GM23338 (cell line): Measurements from ENCODE around the gene GAB2. TPM values are rescaled to one million over a fixed set of nuclear protein-coding genes. Genes with fewer than 3 reads are reported as not detected.

Source experiments
- ATAC-seq: fragments of 200-7000 bp; cut with Tn5 transposase; 3 replicates; pipeline ENCODE4 v1.9.1; 2020
- DNase-seq: peaks from one replicate; pipeline ENCODE4 v3.0.0-alpha.2; 2015; ENCODE audit warnings: low spot score
- H2AFZ ChIP-seq: fragments of 200-600 bp; sonication (generic); 2 replicates; pipeline ENCODE4 v1.8.0; 2016; ENCODE audit warnings: antibody characterized with exemption, mild to moderate bottlenecking, moderate library complexity
- H3F3A ChIP-seq: fragments of 200-600 bp; sonication (generic); replicated peaks from 2 replicates; pipeline ENCODE4 v1.8.0; 2017; ENCODE audit warnings: antibody characterized with exemption, mixed run types, low read depth
- H3K27ac ChIP-seq: fragments of 200-600 bp; sonication (generic); 2 replicates; pipeline ENCODE4 v1.6.1; 2016; ENCODE audit warnings: low read depth
- H3K27me3 ChIP-seq: fragments of 200-600 bp; sonication (generic); 2 replicates; pipeline ENCODE4 v1.8.0; 2016; ENCODE audit warnings: mild to moderate bottlenecking, mixed run types, moderate library complexity; ENCODE audit not compliant: insufficient read depth
- H3K36me3 ChIP-seq: fragments of 200-600 bp; sonication (generic); 2 replicates; pipeline ENCODE4 v1.8.0; 2016; ENCODE audit warnings: mild to moderate bottlenecking; ENCODE audit not compliant: insufficient read depth
- H3K4me1 ChIP-seq: fragments of 200-600 bp; sonication (generic); 2 replicates; pipeline ENCODE4 v1.8.0; 2016; ENCODE audit warnings: mild to moderate bottlenecking, moderate library complexity; ENCODE audit not compliant: insufficient read depth
- H3K4me2 ChIP-seq: fragments of 200-600 bp; sonication (generic); 2 replicates; pipeline ENCODE4 v1.7.1; 2017; ENCODE audit warnings: mixed run types
- H3K4me3 ChIP-seq: fragments of 200-600 bp; sonication (generic); 2 replicates; pipeline ENCODE4 v1.6.1; 2016; ENCODE audit warnings: mixed run types
- H3K79me2 ChIP-seq: fragments of 200-600 bp; sonication (generic); replicated peaks from 2 replicates; pipeline ENCODE4 v1.8.0; 2017; ENCODE audit warnings: mild to moderate bottlenecking; ENCODE audit not compliant: insufficient read depth
- H3K9me2 ChIP-seq: fragments of 200-600 bp; sonication (generic); 2 replicates; pipeline ENCODE4 v1.8.0; 2017; ENCODE audit not compliant: insufficient read depth
- H4K20me1 ChIP-seq: fragments of 200-600 bp; sonication (generic); replicated peaks from 2 replicates; pipeline ENCODE4 v1.8.0; 2017; ENCODE audit warnings: mild to moderate bottlenecking; ENCODE audit not compliant: insufficient read depth
- H3K27ac Mint-ChIP-seq: 2 replicates; pipeline ENCODE4 v1.8.0; 2020; ENCODE audit warnings: inconsistent platforms, mild to moderate bottlenecking, moderate library complexity, mixed read lengths
- H3K27me3 Mint-ChIP-seq: 3 replicates; pipeline ENCODE4 v1.8.0; 2022; ENCODE audit warnings: low read depth, mild to moderate bottlenecking, moderate library complexity, mixed read lengths, inconsistent platforms; ENCODE audit not compliant: insufficient read depth, poor library complexity
- H3K36me3 Mint-ChIP-seq: 3 replicates; pipeline ENCODE4 v1.8.0; 2021; ENCODE audit warnings: low read depth, mild to moderate bottlenecking, inconsistent platforms, moderate library complexity, mixed read lengths
- H3K4me1 Mint-ChIP-seq: 3 replicates; pipeline ENCODE4 v1.8.0; 2020; ENCODE audit warnings: mild to moderate bottlenecking, inconsistent platforms, mixed read lengths
- H3K4me3 Mint-ChIP-seq: 3 replicates; pipeline ENCODE4 v1.8.0; 2021; ENCODE audit warnings: moderate library complexity, mild to moderate bottlenecking, inconsistent platforms, mixed read lengths
- H3K9me3 Mint-ChIP-seq: 3 replicates; pipeline ENCODE4 v1.8.0; 2020; ENCODE audit warnings: moderate library complexity, mild to moderate bottlenecking, inconsistent platforms, mixed read lengths
- CREB1 ChIP-seq: fragments of 250-450 bp; sonication (Bioruptor Pico); IDR thresholded peaks from 2 replicates; pipeline ENCODE4 v1.5.0; 2020; ENCODE audit warnings: low read depth, mild to moderate bottlenecking, moderate library complexity
- EZH2 ChIP-seq: fragments of 200-600 bp; sonication (generic); IDR thresholded peaks from one replicate; pipeline ENCODE4 v1.8.0; 2017; ENCODE audit warnings: antibody characterized with exemption, mild to moderate bottlenecking, low read depth; ENCODE audit not compliant: unreplicated experiment
- EZH2phosphoT487 ChIP-seq: fragments of 200-600 bp; sonication (generic); IDR thresholded peaks from one replicate; pipeline ENCODE4 v1.8.1; 2018; ENCODE audit warnings: antibody characterized with exemption; ENCODE audit not compliant: unreplicated experiment
- JUNB ChIP-seq: IDR thresholded peaks from one replicate; pipeline ENCODE4 v1.6.1; 2016; ENCODE audit warnings: antibody characterized with exemption; ENCODE audit not compliant: unreplicated experiment
- NANOG ChIP-seq: IDR thresholded peaks from 2 replicates; pipeline ENCODE4 v1.6.1; 2016; ENCODE audit warnings: antibody characterized with exemption, borderline replicate concordance
- POLR2AphosphoS5 ChIP-seq: IDR thresholded peaks from 2 replicates; pipeline ENCODE4 v1.6.1; 2016; ENCODE audit warnings: antibody characterized with exemption, low read depth
- REST ChIP-seq: IDR thresholded peaks from one replicate; pipeline ENCODE4 v1.6.1; 2018; ENCODE audit warnings: antibody characterized with exemption; ENCODE audit not compliant: unreplicated experiment
- STAT1 ChIP-seq: IDR thresholded peaks from one replicate; pipeline ENCODE4 v1.6.1; 2016; ENCODE audit warnings: antibody characterized with exemption; ENCODE audit not compliant: unreplicated experiment
- ZNF114 ChIP-seq: fragments of 250-450 bp; sonication (Bioruptor Pico); IDR thresholded peaks from 2 replicates; pipeline ENCODE4 v1.5.0; 2020; ENCODE audit warnings: mild to moderate bottlenecking, moderate library complexity
- ZNF462 ChIP-seq: fragments of 250-450 bp; sonication (Bioruptor Pico); IDR thresholded peaks from 2 replicates; pipeline ENCODE4 v1.5.0; 2020; ENCODE audit warnings: mild to moderate bottlenecking, moderate library complexity
- polyA plus RNA-seq: library from polyadenylated mRNA; unstranded; fragments of >200 nt; fragmentation: Nextera tagmentation; extraction: Ambion mirVana; gene quantifications from 2 replicates; pipeline ENCODE4 v1.2.1, GENCODE V29; 2016
- total RNA-seq: library from RNA; depleted of rRNA; stranded (reverse); fragments of >200 nt; shearing (Covaris generic); gene quantifications from 2 replicates; pipeline ENCODE4 v1.2.3, GENCODE V29; 2014
- TF ChIP-seq, protein P1 (sequence below), 2 experiments: fragments of 200-600 bp in 1 of 2; sonication (generic) in 1 of 2; conservative IDR thresholded peaks; 2 replicates each; pipeline versions ENCODE4 v1.5.1 to v1.6.1; 2016 to 2017; ENCODE audit warnings: antibody characterized with exemption in 2 of 2, low read depth in 2 of 2, mild to moderate bottlenecking in 2 of 2, moderate library complexity in 1 of 2

Gene GAB2
- total and polyA plus RNA-seq, 2 experiments from 2014 or later, result 2.0 to 10.8 TPM

DNA sequence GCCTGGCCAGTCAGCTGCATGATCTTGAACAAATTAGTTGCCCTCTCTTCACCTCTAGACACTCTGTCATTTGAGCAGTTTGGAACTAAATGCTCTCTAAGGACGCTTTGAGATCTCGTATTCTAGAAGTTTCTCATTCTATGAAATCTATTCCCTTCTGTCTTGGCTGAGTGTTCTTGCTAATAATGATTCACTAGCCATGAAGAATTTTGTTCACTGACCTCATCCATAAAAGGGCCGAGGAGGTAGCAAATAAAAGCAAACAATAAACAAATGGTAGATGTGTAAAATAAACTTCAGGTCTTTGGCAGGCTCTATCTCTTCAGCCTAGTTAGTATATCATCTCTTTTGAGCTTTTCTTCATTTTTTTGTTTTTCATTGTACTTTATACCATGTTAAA, 152.3 kb downstream of the GAB2 start (continued):
- TF ChIP-seq, protein P1, sequence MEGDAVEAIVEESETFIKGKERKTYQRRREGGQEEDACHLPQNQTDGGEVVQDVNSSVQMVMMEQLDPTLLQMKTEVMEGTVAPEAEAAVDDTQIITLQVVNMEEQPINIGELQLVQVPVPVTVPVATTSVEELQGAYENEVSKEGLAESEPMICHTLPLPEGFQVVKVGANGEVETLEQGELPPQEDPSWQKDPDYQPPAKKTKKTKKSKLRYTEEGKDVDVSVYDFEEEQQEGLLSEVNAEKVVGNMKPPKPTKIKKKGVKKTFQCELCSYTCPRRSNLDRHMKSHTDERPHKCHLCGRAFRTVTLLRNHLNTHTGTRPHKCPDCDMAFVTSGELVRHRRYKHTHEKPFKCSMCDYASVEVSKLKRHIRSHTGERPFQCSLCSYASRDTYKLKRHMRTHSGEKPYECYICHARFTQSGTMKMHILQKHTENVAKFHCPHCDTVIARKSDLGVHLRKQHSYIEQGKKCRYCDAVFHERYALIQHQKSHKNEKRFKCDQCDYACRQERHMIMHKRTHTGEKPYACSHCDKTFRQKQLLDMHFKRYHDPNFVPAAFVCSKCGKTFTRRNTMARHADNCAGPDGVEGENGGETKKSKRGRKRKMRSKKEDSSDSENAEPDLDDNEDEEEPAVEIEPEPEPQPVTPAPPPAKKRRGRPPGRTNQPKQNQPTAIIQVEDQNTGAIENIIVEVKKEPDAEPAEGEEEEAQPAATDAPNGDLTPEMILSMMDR (conservative IDR thresholded peaks at IDR 0.05; ENCODE audit: low read depth in 2 of 2), result no peak
- TF ChIP-seq ZNF114 (CRISPR knock-in tag) (no peak), NANOG (no peak)

DNA sequence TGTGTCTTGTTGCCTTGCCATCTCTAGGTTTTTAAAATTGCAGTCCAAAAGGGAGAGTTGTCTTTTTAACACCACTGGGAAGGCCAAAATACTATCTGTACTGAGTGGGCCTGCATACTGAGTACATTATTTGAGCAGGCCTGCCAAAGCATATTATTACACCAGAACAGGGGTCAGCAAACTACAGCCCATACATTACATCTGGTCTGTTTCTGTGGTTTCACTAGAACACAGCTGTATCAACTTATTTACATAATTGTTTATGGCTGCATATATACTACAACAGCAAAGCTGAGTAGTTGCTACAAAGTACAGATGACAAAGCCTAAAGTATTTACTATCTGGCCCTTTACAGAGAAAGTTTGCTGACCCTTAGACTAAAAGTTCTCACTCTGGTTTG, 154.9 kb downstream of the GAB2 start:
- Histone ChIP-seq H2AFZ (no peak overlapping the region), H3F3A (no peaks in the 10 kb centered on the region), H3K4me2 (no peak overlapping the region), H3K79me2 (no peaks in the 10 kb centered on the region), H3K4me3 (no peak overlapping the region), H3K9me2 (no peaks in the 10 kb centered on the region), H4K20me1 (no peaks in the 10 kb centered on the region; the same call in 1 of the 2 replicates), H3K36me3 (no peaks in the 10 kb centered on the region), H3K27me3 (no peaks in the 10 kb centered on the region), H3K27ac (no peak overlapping the region), H3K4me1 (peaks cover 11% of the 10 kb centered on the region; the same call in 1 of the 2 replicates)
- no peak overlapping the region for H3K27ac Mint-ChIP-seq
- peaks cover 13% of the 10 kb centered on the region; the same call in 2 of the 3 replicates for H3K4me1 Mint-ChIP-seq
- ATAC-seq (no peak), DNase-seq (no peak)
- no peaks in the 10 kb centered on the region for H3K36me3 Mint-ChIP-seq
- no peaks in the 10 kb centered on the region for H3K9me3 Mint-ChIP-seq
- no peaks in the 10 kb centered on the region for H3K27me3 Mint-ChIP-seq
- H3K4me3 Mint-ChIP-seq, result no peak overlapping the region
- no peak for TF ChIP-seq STAT1
- TF ChIP-seq EZH2, result no peak
- TF ChIP-seq POLR2AphosphoS5, result no peak
- no peak for TF ChIP-seq ZNF462
- no peak for TF ChIP-seq CREB1 (CRISPR knock-in tag)
- TF ChIP-seq NANOG, result no peak
- TF ChIP-seq, protein P1 (conservative IDR thresholded peaks at IDR 0.05; ENCODE audit: low read depth in 2 of 2), result no peak
- TF ChIP-seq JUNB, result no peak
- no peak for TF ChIP-seq REST
- no peak for TF ChIP-seq EZH2phosphoT487
